HEK293 (cell line): ENCODE results near the gene ATP6V1F.

Source experiments
- CTCF ChIA-PET: fragments of 350-600 bp; formaldehyde crosslinking; extraction: SDS; loops from one replicate; lab custom pipeline; 2021; ENCODE audit warnings: antibody characterized with exemption; lab: Yijun Ruan, JAX
- POLR2A ChIA-PET: fragments of 300-600 bp; formaldehyde crosslinking; extraction: SDS; loops from one replicate; lab custom pipeline; 2020; ENCODE audit warnings: antibody characterized with exemption, inconsistent platforms; lab: Yijun Ruan, JAX
- H3K27ac ChIP-seq: fragments of 200-500 bp; sonication (Bioruptor generic); 2 replicates; pipeline ENCODE4 v1.5.1; 2014; ENCODE audit warnings: low read depth, low read length, control low read depth, inconsistent platforms; ENCODE audit errors: extremely low read depth
- H3K36me3 ChIP-seq, 2 experiments: fragments of 200-500 bp in 1 of 2; sonication (Bioruptor generic) in 1 of 2; 1 replicate in 1 of 2; 2 replicates in 1 of 2; pipeline ENCODE4 v1.5.1; 2014 to 2017; ENCODE audit warnings: inconsistent platforms in 2 of 2, low read length in 2 of 2; ENCODE audit not compliant: control insufficient read depth in 2 of 2, insufficient read depth in 1 of 2
- H3K4me1 ChIP-seq: fragments of 200-500 bp; sonication (Bioruptor generic); 2 replicates; pipeline ENCODE4 v1.5.1; 2014; ENCODE audit warnings: mild to moderate bottlenecking, low read length, inconsistent platforms; ENCODE audit not compliant: control insufficient read depth, insufficient read depth
- H3K4me3 ChIP-seq: 2 replicates; pipeline ENCODE4 v1.5.1; 2011; ENCODE audit warnings: low read depth, mild to moderate bottlenecking, control low read depth, low read length, moderate library complexity
- H3K9me3 ChIP-seq: fragments of 200-500 bp; sonication (Bioruptor generic); 2 replicates; pipeline ENCODE4 v1.5.1; 2014; ENCODE audit warnings: low read depth, low read length, inconsistent platforms; ENCODE audit not compliant: control insufficient read depth, insufficient read depth
- EGR2 ChIP-seq: fragments of 450-650 bp; formaldehyde crosslinking; IDR thresholded peaks from 2 replicates; pipeline ENCODE4 v1.5.1; 2016; ENCODE audit warnings: low read depth, missing biosample characterization, missing genetic modification characterization
- GLI2 ChIP-seq: fragments of 450-650 bp; formaldehyde crosslinking; IDR thresholded peaks from 2 replicates; pipeline ENCODE4; 2017; ENCODE audit warnings: missing biosample characterization, missing genetic modification characterization, low read depth, borderline replicate concordance
- GLIS1 ChIP-seq: fragments of 450-650 bp; formaldehyde crosslinking; IDR thresholded peaks from 2 replicates; pipeline ENCODE4 v1.5.1; 2016; ENCODE audit warnings: missing biosample characterization, missing genetic modification characterization
- OSR2 ChIP-seq: fragments of 450-650 bp; formaldehyde crosslinking; IDR thresholded peaks from 2 replicates; pipeline ENCODE4 v1.5.1; 2016; ENCODE audit warnings: missing biosample characterization, missing genetic modification characterization
- PRDM1 ChIP-seq: fragments of 450-650 bp; formaldehyde crosslinking; IDR thresholded peaks from 2 replicates; pipeline ENCODE4; 2016; ENCODE audit warnings: missing biosample characterization, missing genetic modification characterization
- RBAK ChIP-seq: fragments of 450-650 bp; formaldehyde crosslinking; IDR thresholded peaks from 2 replicates; pipeline ENCODE4 v1.5.1; 2016; ENCODE audit warnings: missing biosample characterization, missing genetic modification characterization
- ZBTB1 ChIP-seq: fragments of 450-650 bp; formaldehyde crosslinking; IDR thresholded peaks from 2 replicates; pipeline ENCODE4 v1.5.1; 2016; ENCODE audit warnings: missing biosample characterization, missing genetic modification characterization
- ZIC2 ChIP-seq: fragments of 450-650 bp; formaldehyde crosslinking; IDR thresholded peaks from 2 replicates; pipeline ENCODE4 v1.5.1; 2016; ENCODE audit warnings: missing biosample characterization, missing genetic modification characterization
- ZNF132 ChIP-seq: fragments of 450-650 bp; formaldehyde crosslinking; IDR thresholded peaks from 2 replicates; pipeline ENCODE4 v1.5.1; 2017; ENCODE audit warnings: missing biosample characterization, missing genetic modification characterization, borderline replicate concordance
- ZNF140 ChIP-seq: fragments of 450-650 bp; formaldehyde crosslinking; IDR thresholded peaks from 2 replicates; pipeline ENCODE4 v1.5.1; 2016; ENCODE audit warnings: missing biosample characterization, missing genetic modification characterization
- ZNF174 ChIP-seq: fragments of 450-650 bp; formaldehyde crosslinking; IDR thresholded peaks from 2 replicates; pipeline ENCODE4 v1.5.0; 2017; ENCODE audit warnings: missing biosample characterization, mild to moderate bottlenecking, missing genetic modification characterization
- ZNF202 ChIP-seq: fragments of 450-650 bp; formaldehyde crosslinking; IDR thresholded peaks from 2 replicates; pipeline ENCODE4 v1.5.1; 2016; ENCODE audit warnings: missing biosample characterization, missing genetic modification characterization, borderline replicate concordance
- ZNF302 ChIP-seq: fragments of 450-650 bp; formaldehyde crosslinking; IDR thresholded peaks from 2 replicates; pipeline ENCODE4 v1.5.1; 2016; ENCODE audit warnings: missing biosample characterization, missing genetic modification characterization, low read depth
- ZNF404 ChIP-seq: fragments of 450-650 bp; formaldehyde crosslinking; IDR thresholded peaks from 2 replicates; pipeline ENCODE4 v1.5.1; 2017; ENCODE audit warnings: missing biosample characterization, missing genetic modification characterization
- ZNF544 ChIP-seq: fragments of 450-650 bp; formaldehyde crosslinking; IDR thresholded peaks from 2 replicates; pipeline ENCODE4 v1.5.0; 2017; ENCODE audit warnings: missing biosample characterization, missing genetic modification characterization
- ZNF558 ChIP-seq: fragments of 450-650 bp; formaldehyde crosslinking; IDR thresholded peaks from 2 replicates; pipeline ENCODE4 v1.5.1; 2016; ENCODE audit warnings: missing biosample characterization, missing genetic modification characterization
- ZNF660 ChIP-seq: fragments of 450-650 bp; IDR thresholded peaks from 2 replicates; pipeline ENCODE4 v1.5.1; 2018; ENCODE audit warnings: missing biosample characterization, mild to moderate bottlenecking, missing genetic modification characterization
- ZNF692 ChIP-seq: fragments of 450-650 bp; formaldehyde crosslinking; IDR thresholded peaks from 2 replicates; pipeline ENCODE4 v1.5.1; 2016; ENCODE audit warnings: missing biosample characterization, missing genetic modification characterization
- ZNF76 ChIP-seq: fragments of 450-650 bp; formaldehyde crosslinking; IDR thresholded peaks from 2 replicates; pipeline ENCODE4; 2016; ENCODE audit warnings: low read depth, missing biosample characterization, missing genetic modification characterization, borderline replicate concordance
- ZNF768 ChIP-seq: fragments of 450-650 bp; formaldehyde crosslinking; IDR thresholded peaks from 2 replicates; pipeline ENCODE4 v1.5.1; 2018; ENCODE audit warnings: missing biosample characterization, mild to moderate bottlenecking, missing genetic modification characterization
- TF ChIP-seq, protein P1 (sequence below): fragments of 450-650 bp; formaldehyde crosslinking; IDR thresholded peaks from 2 replicates; pipeline ENCODE4 v1.5.1; 2016; ENCODE audit warnings: missing biosample characterization, missing genetic modification characterization

ATP6V1F gene

GRCh38 chr7:128849156-128849515 is 13.5 kb upstream of the ATP6V1F start (continued):
- TF ChIP-seq ZBTB1 (tag by site-specific recombination) (no peak), ZNF202 (no peak), ZNF768 (no peak)

GRCh38 chr7:128849804-128850490 is 12.7 kb upstream of the ATP6V1F start:
- Histone ChIP-seq H3K9me3 (no peaks in the 10 kb centered on the region), H3K4me1 (no peaks in the 10 kb centered on the region), H3K4me3 (no peak overlapping the region), H3K27ac (no peak overlapping the region), H3K36me3 (peaks cover 0 to 94% of the 10 kb centered on the region in 2 experiments; a peak in 1 of 3 replicates)
- ChIA-PET POLR2A (no interaction called here), CTCF (interaction anchor here (1.2 kb wide), 1 partner anchor 33 kb away, joined by 4 read pairs; no protein-coding TSS in a partner anchor)
- TF ChIP-seq EGR2 (no peak), ZNF558 (no peak), ZIC2 (tag by site-specific recombination) (peak; percentile 87), ZNF544 (tag by site-specific recombination) (no peak), ZNF302 (tag by site-specific recombination) (no peak), ZNF132 (tag by site-specific recombination) (no peak), RBAK (tag by site-specific recombination) (no peak), GLIS1 (peak; percentile 18; the same call in 1 of the 2 replicates)

- POLR2A ChIA-PET = no interaction called here
- H3K36me3 ChIP-seq = peaks cover 0 to 91% of the 10 kb centered on the region in 2 experiments; a peak in 1 of 3 replicates
Observed at GRCh38 chr7:128852537-128853254, 10.0 kb upstream of the ATP6V1F start.

DNA sequence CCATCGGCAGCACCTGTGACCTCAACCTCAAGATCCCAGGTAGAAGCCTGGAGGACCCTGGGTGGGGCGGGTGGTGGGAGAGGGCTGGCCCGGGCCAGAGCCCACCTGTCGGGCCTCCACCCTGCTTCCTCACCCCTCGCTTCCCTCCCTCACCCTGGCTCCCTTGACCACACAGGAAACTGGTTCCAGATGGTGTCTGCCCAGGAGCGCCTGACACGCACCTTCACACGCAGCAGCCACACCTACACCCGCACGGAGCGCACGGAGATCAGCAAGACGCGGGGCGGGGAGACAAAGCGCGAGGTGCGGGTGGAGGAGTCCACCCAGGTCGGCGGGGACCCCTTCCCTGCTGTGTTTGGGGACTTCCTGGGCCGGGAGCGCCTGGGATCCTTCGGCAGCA is 8.9 kb upstream of the ATP6V1F start:
- H3K9me3 ChIP-seq = no peaks in the 10 kb centered on the region
- H3K36me3 ChIP-seq = peaks cover 0 to 86% of the 10 kb centered on the region in 2 experiments; a peak in 1 of 3 replicates
- ChIA-PET POLR2A (no interaction called here), CTCF (no interaction called here)
- H3K4me3 ChIP-seq = no peak overlapping the region
- H3K27ac ChIP-seq = no peak overlapping the region
- TF ChIP-seq ZNF76 (tag by site-specific recombination) (no peak), ZNF692 (tag by site-specific recombination) (no peak), ZNF174 (tag by site-specific recombination) (no peak), ZNF140 (tag by site-specific recombination) (no peak), GLI2 (tag by site-specific recombination) (no peak), OSR2 (no peak)
- TF ChIP-seq, protein P1, sequence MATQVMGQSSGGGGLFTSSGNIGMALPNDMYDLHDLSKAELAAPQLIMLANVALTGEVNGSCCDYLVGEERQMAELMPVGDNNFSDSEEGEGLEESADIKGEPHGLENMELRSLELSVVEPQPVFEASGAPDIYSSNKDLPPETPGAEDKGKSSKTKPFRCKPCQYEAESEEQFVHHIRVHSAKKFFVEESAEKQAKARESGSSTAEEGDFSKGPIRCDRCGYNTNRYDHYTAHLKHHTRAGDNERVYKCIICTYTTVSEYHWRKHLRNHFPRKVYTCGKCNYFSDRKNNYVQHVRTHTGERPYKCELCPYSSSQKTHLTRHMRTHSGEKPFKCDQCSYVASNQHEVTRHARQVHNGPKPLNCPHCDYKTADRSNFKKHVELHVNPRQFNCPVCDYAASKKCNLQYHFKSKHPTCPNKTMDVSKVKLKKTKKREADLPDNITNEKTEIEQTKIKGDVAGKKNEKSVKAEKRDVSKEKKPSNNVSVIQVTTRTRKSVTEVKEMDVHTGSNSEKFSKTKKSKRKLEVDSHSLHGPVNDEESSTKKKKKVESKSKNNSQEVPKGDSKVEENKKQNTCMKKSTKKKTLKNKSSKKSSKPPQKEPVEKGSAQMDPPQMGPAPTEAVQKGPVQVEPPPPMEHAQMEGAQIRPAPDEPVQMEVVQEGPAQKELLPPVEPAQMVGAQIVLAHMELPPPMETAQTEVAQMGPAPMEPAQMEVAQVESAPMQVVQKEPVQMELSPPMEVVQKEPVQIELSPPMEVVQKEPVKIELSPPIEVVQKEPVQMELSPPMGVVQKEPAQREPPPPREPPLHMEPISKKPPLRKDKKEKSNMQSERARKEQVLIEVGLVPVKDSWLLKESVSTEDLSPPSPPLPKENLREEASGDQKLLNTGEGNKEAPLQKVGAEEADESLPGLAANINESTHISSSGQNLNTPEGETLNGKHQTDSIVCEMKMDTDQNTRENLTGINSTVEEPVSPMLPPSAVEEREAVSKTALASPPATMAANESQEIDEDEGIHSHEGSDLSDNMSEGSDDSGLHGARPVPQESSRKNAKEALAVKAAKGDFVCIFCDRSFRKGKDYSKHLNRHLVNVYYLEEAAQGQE (tag by site-specific recombination) = no peak
- no peaks in the 10 kb centered on the region for H3K4me1 ChIP-seq

More at GRCh38 chr7:128852537-128853254, 10.0 kb upstream of the ATP6V1F start:
- Histone ChIP-seq H3K4me1 (no peaks in the 10 kb centered on the region), H3K9me3 (no peaks in the 10 kb centered on the region), H3K27ac (no peak overlapping the region)
- CTCF ChIA-PET = interaction anchor here (0.7 kb wide), 1 partner anchor 12 kb away, joined by 4 read pairs; no protein-coding TSS in a partner anchor
- 0 out of 2 replicates have a peak, but pooled peaks have one; percentile 8 for TF ChIP-seq ZIC2 (tag by site-specific recombination)
- TF ChIP-seq ZNF692 (tag by site-specific recombination) = 0 out of 2 replicates have a peak, but pooled peaks have one; percentile 27
- 0 out of 2 replicates have a peak, but pooled peaks have one; percentile 39 for TF ChIP-seq PRDM1 (tag by site-specific recombination)
- no peak for TF ChIP-seq ZNF660 (tag by site-specific recombination)
- no peak for TF ChIP-seq ZNF404
- TF ChIP-seq, all 188 proteins: peak for 3
- H3K4me3 ChIP-seq = no peak overlapping the region
